Keratinocyte (primary cell): ENCODE results near the gene STX5. TPM values are rescaled to one million over a fixed set of nuclear protein-coding genes. Genes with fewer than 3 reads are reported as not detected.
"Not testable (repeated sequence)": the region's sequence is repeated elsewhere in the genome, so short reads cannot be mapped to it uniquely, and the experiment has no call there.

Experiments
- DNase-seq: peaks from one replicate; pipeline ENCODE4 v3.0.0-alpha.2; 2011; ENCODE audit warnings: low read depth, missing footprints, low spot score
- FAIRE-seq: peaks from 2 replicates; lab custom pipeline; 2011; peaks lifted over from hg19 to GRCh38; lab: Jason Lieb, UNC
- H2AFZ ChIP-seq: 2 replicates; pipeline ENCODE4 v1.6.0; 2012; ENCODE audit warnings: low read length, control low read depth, inconsistent platforms; ENCODE audit not compliant: control insufficient read depth
- H3K27ac ChIP-seq: 2 replicates; pipeline ENCODE4 v1.5.1; 2011; ENCODE audit warnings: low read length; ENCODE audit not compliant: control insufficient read depth, insufficient read depth
- H3K27me3 ChIP-seq: 3 replicates; pipeline ENCODE4 v1.6.0; 2011; ENCODE audit warnings: low read length; ENCODE audit not compliant: control insufficient read depth, insufficient read depth; ENCODE audit errors: extremely low read depth
- H3K36me3 ChIP-seq, 2 experiments: 2 replicates in 1 of 2; 3 replicates in 1 of 2; pipeline ENCODE4 v1.5.1; 2011; ENCODE audit warnings: low read length in 2 of 2, mild to moderate bottlenecking in 1 of 2; ENCODE audit not compliant: control insufficient read depth in 2 of 2, insufficient read depth in 2 of 2; ENCODE audit errors: extremely low read depth in 1 of 2
- H3K4me1 ChIP-seq: 3 replicates; pipeline ENCODE4 v1.5.1; 2011; ENCODE audit warnings: low read length; ENCODE audit not compliant: control insufficient read depth, insufficient read depth; ENCODE audit errors: extremely low read depth
- H3K4me2 ChIP-seq: 3 replicates; pipeline ENCODE4 v1.6.0; 2011; ENCODE audit warnings: low read depth, low read length; ENCODE audit not compliant: control insufficient read depth, insufficient read depth; ENCODE audit errors: extremely low read depth
- H3K4me3 ChIP-seq, 3 experiments: fragments of 200-600 bp in 1 of 3; sonication (generic) in 1 of 3; 2 replicates in 2 of 3; 3 replicates in 1 of 3; pipeline ENCODE4 v1.5.1; 2011 to 2016; ENCODE audit warnings: low read length in 3 of 3, mild to moderate bottlenecking in 3 of 3, control low read depth in 2 of 3, inconsistent platforms in 1 of 3, low read depth in 1 of 3, mixed read lengths in 1 of 3, mixed run types in 1 of 3, moderate library complexity in 1 of 3; ENCODE audit not compliant: control insufficient read depth in 2 of 3, insufficient read depth in 2 of 3; ENCODE audit errors: extremely low read depth in 1 of 3
- H3K79me2 ChIP-seq: 2 replicates; pipeline ENCODE4 v1.6.0; 2012; ENCODE audit warnings: low read length; ENCODE audit not compliant: control insufficient read depth, insufficient read depth
- H3K9ac ChIP-seq: 3 replicates; pipeline ENCODE4 v1.6.0; 2011; ENCODE audit warnings: low read length; ENCODE audit not compliant: control insufficient read depth, insufficient read depth; ENCODE audit errors: extremely low read depth
- H3K9me1 ChIP-seq: 3 replicates; pipeline ENCODE4 v1.6.0; 2011; ENCODE audit warnings: low read length; ENCODE audit not compliant: control insufficient read depth, insufficient read depth; ENCODE audit errors: extremely low read depth
- H3K9me3 ChIP-seq: 2 replicates; pipeline ENCODE4 v1.5.1; 2012; ENCODE audit warnings: low read depth, low read length; ENCODE audit not compliant: control insufficient read depth
- H4K20me1 ChIP-seq: 3 replicates; pipeline ENCODE4 v1.6.0; 2011; ENCODE audit warnings: low read length; ENCODE audit not compliant: control insufficient read depth, insufficient read depth; ENCODE audit errors: extremely low read depth
- EZH2 ChIP-seq: IDR thresholded peaks from one replicate; pipeline ENCODE4 v1.6.1; 2012; ENCODE audit warnings: inconsistent platforms, mild to moderate bottlenecking, low read length, moderate library complexity
- dilution Hi-C: fragments of 300-500 bp; cut with MboI; formaldehyde crosslinking; loops from one replicate; pipeline ENCODE4 v1.7.0; 2020; ENCODE audit warnings: low sequenced_read_pairs; ENCODE audit not compliant: extremely low pct_ligation_motif_present
- polyA plus RNA-seq, 5 experiments: library from polyadenylated mRNA; depleted of rRNA in 3 of 5; stranded (reverse) in 3 of 5; stranded (forward) in 1 of 5; unstranded in 1 of 5; fragments of >200 nt; gene quantifications; 1 replicate in 1 of 5; 2 replicates in 3 of 5; 3 replicates in 1 of 5; pipeline versions ENCODE4 v1.2.1 to v1.2.3, GENCODE V29; 2011 to 2012; ENCODE audit warnings: missing spikeins in 2 of 5, low read depth in 1 of 5, low replicate concordance in 1 of 5
- TF ChIP-seq, protein P1 (sequence below), 3 experiments: IDR thresholded peaks in 1 of 3; conservative IDR thresholded peaks in 1 of 3; optimal IDR thresholded peaks in 1 of 3; 2 replicates in 2 of 3; 3 replicates in 1 of 3; pipeline versions ENCODE3 to v1.5.1; 2011; ENCODE audit warnings: low read length in 3 of 3, mild to moderate bottlenecking in 3 of 3, moderate library complexity in 2 of 3, control low read depth in 1 of 3, inconsistent platforms in 1 of 3; ENCODE audit not compliant: insufficient read depth in 2 of 3; ENCODE audit errors: extremely low read depth in 1 of 3

STX5 gene
- polyA plus RNA-seq, 1 donor (not counting 4 experiments of a cell fraction or from before 2014, with no cell fraction given) = 20.4 TPM

DNA sequence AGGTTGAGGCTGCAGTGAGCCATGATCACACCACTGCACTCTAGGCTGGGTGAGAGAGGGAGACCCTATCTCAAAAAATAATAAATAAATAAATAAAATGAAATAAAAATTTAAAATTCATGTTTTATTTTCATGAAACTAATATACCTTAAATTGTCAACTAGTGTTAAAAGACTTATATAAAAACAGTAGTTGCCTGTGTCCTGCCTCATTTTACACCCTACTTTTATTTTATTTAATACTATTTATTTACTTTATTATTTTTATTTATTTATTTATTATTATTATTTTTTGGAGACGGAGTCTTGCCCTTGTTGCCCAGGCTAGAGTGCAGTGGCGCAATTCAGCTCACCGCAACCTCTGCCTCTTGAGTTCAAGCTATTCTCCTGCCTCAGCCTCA is 12.3 kb upstream of the STX5 start:
- no peak for TF ChIP-seq EZH2
- TF ChIP-seq, protein P1, sequence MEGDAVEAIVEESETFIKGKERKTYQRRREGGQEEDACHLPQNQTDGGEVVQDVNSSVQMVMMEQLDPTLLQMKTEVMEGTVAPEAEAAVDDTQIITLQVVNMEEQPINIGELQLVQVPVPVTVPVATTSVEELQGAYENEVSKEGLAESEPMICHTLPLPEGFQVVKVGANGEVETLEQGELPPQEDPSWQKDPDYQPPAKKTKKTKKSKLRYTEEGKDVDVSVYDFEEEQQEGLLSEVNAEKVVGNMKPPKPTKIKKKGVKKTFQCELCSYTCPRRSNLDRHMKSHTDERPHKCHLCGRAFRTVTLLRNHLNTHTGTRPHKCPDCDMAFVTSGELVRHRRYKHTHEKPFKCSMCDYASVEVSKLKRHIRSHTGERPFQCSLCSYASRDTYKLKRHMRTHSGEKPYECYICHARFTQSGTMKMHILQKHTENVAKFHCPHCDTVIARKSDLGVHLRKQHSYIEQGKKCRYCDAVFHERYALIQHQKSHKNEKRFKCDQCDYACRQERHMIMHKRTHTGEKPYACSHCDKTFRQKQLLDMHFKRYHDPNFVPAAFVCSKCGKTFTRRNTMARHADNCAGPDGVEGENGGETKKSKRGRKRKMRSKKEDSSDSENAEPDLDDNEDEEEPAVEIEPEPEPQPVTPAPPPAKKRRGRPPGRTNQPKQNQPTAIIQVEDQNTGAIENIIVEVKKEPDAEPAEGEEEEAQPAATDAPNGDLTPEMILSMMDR (optimal IDR thresholded peaks at IDR 0.05 in 1 of 3, IDR thresholded peaks at IDR 0.05 in 1 of 3, conservative IDR thresholded peaks at IDR 0.05 in 1 of 3; ENCODE audit: extremely low read depth in 1 of 3, insufficient read depth in 2 of 3, low read length in 3 of 3) = no peak
- Histone ChIP-seq H2AFZ (no peak overlapping the region), H3K9me1 (no peaks in the 10 kb centered on the region), H3K4me3 (no peak overlapping the region), H3K79me2 (peaks cover 2% of the 10 kb centered on the region), H3K36me3 (no peaks in the 10 kb centered on the region), H3K4me1 (peaks cover 14% of the 10 kb centered on the region), H3K9me3 (no peaks in the 10 kb centered on the region), H4K20me1 (no peaks in the 10 kb centered on the region), H3K27ac (no peak overlapping the region), H3K27me3 (no peaks in the 10 kb centered on the region), H3K9ac (no peak overlapping the region), H3K4me2 (no peak overlapping the region)
- dilution Hi-C loops = no loop called here
- FAIRE-seq (no peak), DNase-seq (no peak)

DNA sequence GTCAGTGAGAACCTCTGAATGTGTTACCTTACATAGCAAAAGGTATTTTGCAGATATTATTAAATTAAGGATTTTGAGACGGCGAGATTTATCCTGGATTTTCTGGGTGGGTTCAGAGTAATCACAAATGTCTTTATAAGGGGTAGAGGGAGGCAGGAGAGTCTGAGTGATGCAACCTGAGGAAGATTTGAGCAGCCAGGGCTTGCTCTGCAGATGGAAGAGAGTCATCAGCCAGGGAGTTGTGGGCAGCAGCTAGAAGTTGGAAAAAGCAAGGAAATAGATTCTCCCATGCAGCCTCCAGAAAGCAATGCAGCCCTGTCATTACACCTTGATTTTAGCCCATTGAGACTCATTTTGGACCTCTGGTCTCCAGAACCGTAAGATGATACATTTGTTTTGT is 11.6 kb upstream of the STX5 start:
- H3K9ac ChIP-seq = no peak overlapping the region
- H3K79me2 ChIP-seq = peaks cover 9% of the 10 kb centered on the region
- dilution Hi-C loops = no loop called here
- no peaks in the 10 kb centered on the region for H3K9me3 ChIP-seq
- no peak overlapping the region for H3K4me3 ChIP-seq
- TF ChIP-seq EZH2 = no peak
- TF ChIP-seq, protein P1 (optimal IDR thresholded peaks at IDR 0.05 in 1 of 3, IDR thresholded peaks at IDR 0.05 in 1 of 3, conservative IDR thresholded peaks at IDR 0.05 in 1 of 3; ENCODE audit: extremely low read depth in 1 of 3, insufficient read depth in 2 of 3, low read length in 3 of 3) = no peak
- peaks cover 14% of the 10 kb centered on the region for H3K4me1 ChIP-seq
- no peaks in the 10 kb centered on the region for H3K27me3 ChIP-seq
- no peaks in the 10 kb centered on the region for H4K20me1 ChIP-seq
- DNase-seq = no peak
- no peak overlapping the region for H3K4me2 ChIP-seq
- no peaks in the 10 kb centered on the region for H3K36me3 ChIP-seq
- FAIRE-seq = no peak
- H3K27ac ChIP-seq = no peak overlapping the region
- H3K9me1 ChIP-seq = no peaks in the 10 kb centered on the region
- no peak overlapping the region for H2AFZ ChIP-seq

DNA sequence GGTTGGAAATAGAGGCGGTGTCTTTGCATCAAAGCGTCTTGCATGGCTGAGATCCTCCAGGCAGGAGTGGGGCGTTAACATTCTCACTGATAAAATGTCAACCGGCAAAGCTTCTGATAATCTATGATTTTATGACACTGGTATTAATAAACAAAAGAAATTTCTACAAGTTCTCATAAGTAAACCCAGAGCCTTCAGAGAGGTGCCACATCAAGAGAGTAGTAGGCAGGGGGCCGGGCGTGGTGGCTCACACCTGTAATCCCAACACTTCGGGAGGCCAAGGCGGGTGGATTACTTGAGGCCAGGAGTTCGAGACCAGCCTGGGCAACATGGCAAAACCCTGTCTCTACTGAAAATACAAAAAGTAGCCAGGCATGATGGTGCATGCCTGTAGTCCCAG is 11.0 kb upstream of the STX5 start:
- H3K27me3 ChIP-seq, H4K20me1 ChIP-seq, DNase-seq, FAIRE-seq, H3K9me3 ChIP-seq, H3K36me3 ChIP-seq, H3K9me1 ChIP-seq, dilution Hi-C loops: not testable (repeated sequence)
- peaks cover 14% of the 10 kb centered on the region for H3K4me1 ChIP-seq
- H3K4me2 ChIP-seq = peak overlapping the region; percentile 91
- H3K27ac ChIP-seq = peak overlapping the region; percentile 99
- H2AFZ ChIP-seq = peak overlapping the region; percentile 93
- peak overlapping the region; percentile 87 for H3K9ac ChIP-seq
- H3K4me3 ChIP-seq = peak overlapping the region in 1 of 3 experiments; percentile 62
- peaks cover 15% of the 10 kb centered on the region for H3K79me2 ChIP-seq
